Loucy (cell line): ENCODE results near the gene SMO.

Source experiments
- EZH2phosphoT487 ChIP-seq: fragments of 200-600 bp; IDR thresholded peaks from 2 replicates; pipeline ENCODE4 v1.6.1; 2018; ENCODE audit warnings: antibody characterized with exemption, mild to moderate bottlenecking, moderate library complexity, borderline replicate concordance
- TF ChIP-seq, protein P1 (sequence below): fragments of 200-600 bp; sonication (generic); conservative IDR thresholded peaks from 2 replicates; pipeline ENCODE4 v1.5.1; 2014; ENCODE audit warnings: mild to moderate bottlenecking, antibody characterized with exemption, low read length

DNA sequence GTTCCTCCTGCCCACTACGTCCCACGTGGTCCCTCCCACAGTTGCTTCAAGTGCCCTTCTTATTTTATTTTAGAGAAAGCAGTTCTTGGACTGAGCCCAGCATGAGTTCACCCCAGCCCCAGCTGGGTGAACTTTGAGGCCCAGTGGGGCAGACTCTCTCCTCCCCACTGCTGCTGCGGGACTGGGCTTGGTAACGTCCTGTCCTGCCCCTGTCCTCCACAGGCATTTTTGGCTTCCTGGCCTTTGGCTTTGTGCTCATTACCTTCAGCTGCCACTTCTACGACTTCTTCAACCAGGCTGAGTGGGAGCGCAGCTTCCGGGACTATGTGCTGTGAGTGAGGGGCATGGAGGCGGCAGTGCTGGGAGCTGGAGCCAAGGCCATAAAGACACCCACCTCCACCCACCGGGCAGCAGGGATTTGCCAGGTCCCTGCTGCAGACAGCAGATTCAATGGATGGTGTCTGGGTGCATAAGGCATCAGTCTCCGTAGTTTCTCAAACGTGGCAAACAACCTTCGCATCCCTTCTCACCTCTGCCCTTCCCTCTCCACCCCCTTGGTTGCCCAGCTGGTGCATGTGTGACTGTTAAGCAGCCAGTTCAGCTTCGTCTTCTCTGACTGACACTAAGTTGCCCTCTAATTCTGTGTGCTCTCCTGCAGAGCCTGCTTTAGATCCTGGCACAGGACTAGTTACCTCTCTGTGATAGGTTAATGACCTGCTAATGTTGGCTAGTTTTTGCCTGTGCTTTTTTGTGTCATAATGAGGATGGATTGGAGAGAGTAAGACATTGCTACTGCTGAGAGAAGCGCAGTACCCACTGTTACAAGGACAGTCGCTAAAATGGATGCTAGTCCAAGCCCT, 20.9 kb downstream of the SMO start:
- TF ChIP-seq, protein P1, sequence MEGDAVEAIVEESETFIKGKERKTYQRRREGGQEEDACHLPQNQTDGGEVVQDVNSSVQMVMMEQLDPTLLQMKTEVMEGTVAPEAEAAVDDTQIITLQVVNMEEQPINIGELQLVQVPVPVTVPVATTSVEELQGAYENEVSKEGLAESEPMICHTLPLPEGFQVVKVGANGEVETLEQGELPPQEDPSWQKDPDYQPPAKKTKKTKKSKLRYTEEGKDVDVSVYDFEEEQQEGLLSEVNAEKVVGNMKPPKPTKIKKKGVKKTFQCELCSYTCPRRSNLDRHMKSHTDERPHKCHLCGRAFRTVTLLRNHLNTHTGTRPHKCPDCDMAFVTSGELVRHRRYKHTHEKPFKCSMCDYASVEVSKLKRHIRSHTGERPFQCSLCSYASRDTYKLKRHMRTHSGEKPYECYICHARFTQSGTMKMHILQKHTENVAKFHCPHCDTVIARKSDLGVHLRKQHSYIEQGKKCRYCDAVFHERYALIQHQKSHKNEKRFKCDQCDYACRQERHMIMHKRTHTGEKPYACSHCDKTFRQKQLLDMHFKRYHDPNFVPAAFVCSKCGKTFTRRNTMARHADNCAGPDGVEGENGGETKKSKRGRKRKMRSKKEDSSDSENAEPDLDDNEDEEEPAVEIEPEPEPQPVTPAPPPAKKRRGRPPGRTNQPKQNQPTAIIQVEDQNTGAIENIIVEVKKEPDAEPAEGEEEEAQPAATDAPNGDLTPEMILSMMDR, result no peak
- TF ChIP-seq EZH2phosphoT487, result no peak
